Inferior parietal cortex (tissue), 1 donor: Measurements from ENCODE around the gene CCDC88B.
"Not testable (repeated sequence)": the region's sequence is repeated elsewhere in the genome, so short reads cannot be mapped to it uniquely, and the experiment has no call there.

Experiments used
- DNase-seq: peaks from one replicate; pipeline ENCODE4 v3.0.0-alpha.2; 2016; ENCODE audit errors: extremely low spot score

CCDC88B gene

GRCh38 chr11:64304316-64305072, 35.5 kb upstream of the CCDC88B start:
- DNase-seq = peak; percentile 90

GRCh38 chr11:64305075-64305690, 34.8 kb upstream of the CCDC88B start, which contains the start of gene ESRRA:
Gene ESRRA (plus strand): TSS chr11:64305524. CDS start chr11:64307180, 1,656 bp downstream.
- peak; percentile 96 for DNase-seq

GRCh38 chr11:64305691-64306562, 34.1 kb upstream of the CCDC88B start:
- DNase-seq = peak; percentile 53

- no peak for DNase-seq
Measured at GRCh38 chr11:64306563-64306875, 33.5 kb upstream of the CCDC88B start.

GRCh38 chr11:64306876-64307622, 33.0 kb upstream of the CCDC88B start:
- DNase-seq = no peak

GRCh38 chr11:64307795-64308194, 32.2 kb upstream of the CCDC88B start:
- not testable (repeated sequence) for DNase-seq

GRCh38 chr11:64312947-64313346, 27.1 kb upstream of the CCDC88B start:
- DNase-seq = no peak

- no peak for DNase-seq
Measured at GRCh38 chr11:64313491-64314145, 26.4 kb upstream of the CCDC88B start.

GRCh38 chr11:64314146-64314804, 25.7 kb upstream of the CCDC88B start:
- DNase-seq = no peak

- DNase-seq = no peak
Measured at GRCh38 chr11:64314805-64315561, 25.0 kb upstream of the CCDC88B start.

GRCh38 chr11:64315667-64316526, 24.1 kb upstream of the CCDC88B start:
- not testable (repeated sequence) for DNase-seq

GRCh38 chr11:64316672-64317324, 23.2 kb upstream of the CCDC88B start:
- no peak for DNase-seq

GRCh38 chr11:64317325-64317960, 22.6 kb upstream of the CCDC88B start, which contains the start of gene TRMT112:
Gene TRMT112 (minus strand): TSS chr11:64317559. CDS start chr11:64317526, 33 bp downstream.
- DNase-seq = peak; percentile 99

- DNase-seq = peak; percentile 97
Measured at GRCh38 chr11:64317961-64318765, 21.8 kb upstream of the CCDC88B start, which contains the start of gene PRDX5. Gene PRDX5 (plus strand): TSS chr11:64318121. CDS start chr11:64318216, 95 bp downstream.

GRCh38 chr11:64318766-64319761, 20.9 kb upstream of the CCDC88B start:
- no peak for DNase-seq
